H9 (cell line): ENCODE results near the gene HOGA1. TPM values are rescaled to one million over a fixed set of nuclear protein-coding genes. Genes with fewer than 3 reads are reported as not detected.

Experiments used
- DNase-seq: peaks from one replicate; pipeline ENCODE4 v3.0.0-alpha.2; 2017
- H2AFZ ChIP-seq: one replicate; pipeline ENCODE4 v1.6.1; 2013; ENCODE audit warnings: mild to moderate bottlenecking, low read length, control low read depth, moderate library complexity
- H2AK5ac ChIP-seq: 2 replicates; pipeline ENCODE4 v1.6.1; 2013; ENCODE audit warnings: low read length, control low read depth, mixed read lengths; ENCODE audit not compliant: insufficient read length
- H2BK120ac ChIP-seq: one replicate; pipeline ENCODE4 v1.6.1; 2013; ENCODE audit warnings: low read depth, mild to moderate bottlenecking, low read length, control low read depth, inconsistent platforms; ENCODE audit not compliant: poor library complexity, severe bottlenecking
- H2BK12ac ChIP-seq: 2 replicates; pipeline ENCODE4 v1.6.1; 2013; ENCODE audit warnings: low read length, control low read depth, mixed read lengths, low read depth; ENCODE audit not compliant: insufficient read length
- H2BK15ac ChIP-seq: 2 replicates; pipeline ENCODE4 v1.6.1; 2013; ENCODE audit warnings: low read depth, low read length, control low read depth
- H2BK20ac ChIP-seq: one replicate; pipeline ENCODE4 v1.6.1; 2013; ENCODE audit warnings: low read depth, mild to moderate bottlenecking, low read length, control low read depth, inconsistent platforms; ENCODE audit not compliant: poor library complexity, severe bottlenecking
- H2BK5ac ChIP-seq: 2 replicates; pipeline ENCODE4 v1.6.1; 2013; ENCODE audit warnings: low read length, control low read depth, mixed read lengths; ENCODE audit not compliant: insufficient read length
- H3K14ac ChIP-seq: 2 replicates; pipeline ENCODE4 v1.6.1; 2013; ENCODE audit warnings: low read length, control low read depth; ENCODE audit not compliant: insufficient read depth
- H3K18ac ChIP-seq: 2 replicates; pipeline ENCODE4 v1.6.1; 2013; ENCODE audit warnings: low read depth, mild to moderate bottlenecking, mixed read lengths, low read length, control low read depth; ENCODE audit not compliant: insufficient read length
- H3K23ac ChIP-seq: 2 replicates; pipeline ENCODE4 v1.6.1; 2013; ENCODE audit warnings: low read length, control low read depth, mixed read lengths, low read depth; ENCODE audit not compliant: insufficient read length
- H3K23me2 ChIP-seq: 2 replicates; pipeline ENCODE4 v1.6.1; 2013; ENCODE audit warnings: low read depth, mild to moderate bottlenecking, mixed read lengths, low read length, control low read depth; ENCODE audit not compliant: insufficient read length, poor library complexity, severe bottlenecking
- H3K27ac ChIP-seq: 2 replicates; pipeline ENCODE4 v1.5.1; 2013; ENCODE audit warnings: low read length, control low read depth, mixed read lengths, low read depth; ENCODE audit not compliant: insufficient read length
- H3K27me3 ChIP-seq: 2 replicates; pipeline ENCODE4 v1.6.1; 2013; ENCODE audit warnings: low read length, control low read depth, inconsistent platforms; ENCODE audit not compliant: insufficient read depth
- H3K4ac ChIP-seq: 2 replicates; pipeline ENCODE4 v1.6.1; 2013; ENCODE audit warnings: low read depth, mild to moderate bottlenecking, control low read depth, inconsistent platforms, low read length, moderate library complexity
- H3K4me1 ChIP-seq: 2 replicates; pipeline ENCODE4 v1.6.1; 2013; ENCODE audit warnings: low read length, control low read depth, inconsistent platforms; ENCODE audit not compliant: insufficient read depth
- H3K4me2 ChIP-seq: 2 replicates; pipeline ENCODE4 v1.6.1; 2013; ENCODE audit warnings: low read length, control low read depth, mixed read lengths; ENCODE audit not compliant: insufficient read length, insufficient read depth
- H3K56ac ChIP-seq: 2 replicates; pipeline ENCODE4 v1.6.1; 2013; ENCODE audit warnings: low read depth, mild to moderate bottlenecking, mixed read lengths, low read length, control low read depth; ENCODE audit not compliant: insufficient read length
- H3K79me1 ChIP-seq: 2 replicates; pipeline ENCODE4 v1.6.1; 2013; ENCODE audit warnings: low read depth, mild to moderate bottlenecking, moderate library complexity, low read length, control low read depth, inconsistent platforms; ENCODE audit not compliant: insufficient read depth, poor library complexity, severe bottlenecking
- H3K79me2 ChIP-seq: 2 replicates; pipeline ENCODE4 v1.6.1; 2013; ENCODE audit warnings: low read length, control low read depth, inconsistent platforms; ENCODE audit not compliant: insufficient read depth
- H3K9ac ChIP-seq: 2 replicates; pipeline ENCODE4 v1.6.1; 2013; ENCODE audit warnings: low read length, control low read depth, mixed read lengths; ENCODE audit not compliant: insufficient read length; ENCODE audit errors: extremely low read depth
- H3K9me3 ChIP-seq: one replicate; pipeline ENCODE4 v1.6.1; 2013; ENCODE audit warnings: low read depth, low read length, inconsistent platforms; ENCODE audit not compliant: control insufficient read depth
- H3T11ph ChIP-seq: one replicate; pipeline ENCODE4 v1.6.1; 2013; ENCODE audit warnings: mild to moderate bottlenecking, low read length, control low read depth, inconsistent platforms
- H4K20me1 ChIP-seq: one replicate; pipeline ENCODE4 v1.6.1; 2013; ENCODE audit not compliant: control insufficient read depth, insufficient read length, insufficient read depth
- H4K5ac ChIP-seq: 2 replicates; pipeline ENCODE4 v1.6.1; 2013; ENCODE audit warnings: low read depth, mild to moderate bottlenecking, mixed read lengths, low read length, control low read depth; ENCODE audit not compliant: insufficient read length
- H4K8ac ChIP-seq: replicated peaks from 2 replicates; pipeline ENCODE4 v1.6.1; 2013; ENCODE audit warnings: low read length, control low read depth, mixed read lengths, low read depth; ENCODE audit not compliant: insufficient read length
- H4K91ac ChIP-seq: 2 replicates; pipeline ENCODE4 v1.6.1; 2013; ENCODE audit warnings: low read depth, mild to moderate bottlenecking, moderate library complexity, mixed read lengths, low read length, control low read depth; ENCODE audit not compliant: insufficient read length
- H3K27ac Mint-ChIP-seq, 3 experiments: 2 replicates in 2 of 3; 3 replicates in 1 of 3; pipeline ENCODE4 v1.8.0; 2020 to 2021; ENCODE audit warnings: mixed read lengths in 3 of 3, mild to moderate bottlenecking in 1 of 3, moderate library complexity in 1 of 3
- H3K27me3 Mint-ChIP-seq: 2 replicates; pipeline ENCODE4 v1.8.0; 2021; ENCODE audit warnings: low read depth, mild to moderate bottlenecking, moderate library complexity, mixed read lengths
- H3K36me3 Mint-ChIP-seq, 3 experiments: 2 replicates in 2 of 3; 3 replicates in 1 of 3; pipeline ENCODE4 v1.8.0; 2020 to 2021; ENCODE audit warnings: low read depth in 3 of 3, mixed read lengths in 3 of 3; ENCODE audit not compliant: insufficient read depth in 1 of 3
- H3K4me1 Mint-ChIP-seq, 2 experiments: 2 replicates each; pipeline ENCODE4 v1.8.0; 2020; ENCODE audit warnings: mixed read lengths in 2 of 2
- H3K4me3 Mint-ChIP-seq, 2 experiments: 2 replicates in 1 of 2; 3 replicates in 1 of 2; pipeline ENCODE4 v1.8.0; 2020 to 2021; ENCODE audit warnings: mild to moderate bottlenecking in 2 of 2, mixed read lengths in 2 of 2, moderate library complexity in 1 of 2
- H3K9me3 Mint-ChIP-seq, 2 experiments: 2 replicates in 1 of 2; 3 replicates in 1 of 2; pipeline ENCODE4 v1.8.0; 2020; ENCODE audit warnings: mild to moderate bottlenecking in 2 of 2, mixed read lengths in 2 of 2, moderate library complexity in 1 of 2
- CTCF ChIP-seq: fragments of 200-600 bp; sonication (generic); conservative IDR thresholded peaks from 3 replicates; pipeline ENCODE4 v1.8.0; 2021; ENCODE audit warnings: antibody characterized with exemption, mild to moderate bottlenecking
- WGBS: extraction: QIAGEN DNeasy Blood & Tissue Kit; methylation state at CpG from one replicate; pipeline ENCODE4 v1.1.7; 2013; ENCODE audit warnings: missing lambda C conversion rate, low lambda C conversion rate, mixed read lengths; ENCODE audit not compliant: insufficient read length; ENCODE audit errors: extremely low coverage; 5-methylcytosine and 5-hydroxymethylcytosine counted together
- total RNA-seq: library from RNA; stranded (reverse); gene quantifications from 2 replicates; pipeline ENCODE4 v1.2.1, GENCODE V29; 2021

HOGA1 gene
- total RNA-seq, 1 experiment from 2014 or later: 0.79 TPM

- no peak overlapping the region for H3T11ph ChIP-seq
- H3K9ac ChIP-seq: no peak overlapping the region
- no peak overlapping the region for H2AFZ ChIP-seq
- no peak for DNase-seq
- H2BK5ac ChIP-seq: no peak overlapping the region
- no peak overlapping the region for H3K27ac Mint-ChIP-seq
- H3K23ac ChIP-seq: no peak overlapping the region
- no peak overlapping the region for H2BK12ac ChIP-seq
- no peak overlapping the region for H4K91ac ChIP-seq
- H3K4me1 Mint-ChIP-seq: no peaks in the 10 kb centered on the region
- no peaks in the 10 kb centered on the region for H3K27me3 ChIP-seq
- H2BK15ac ChIP-seq: no peak overlapping the region
- no peak overlapping the region for H3K18ac ChIP-seq
- no peak for TF ChIP-seq CTCF
- no peaks in the 10 kb centered on the region for H4K20me1 ChIP-seq
- no peak overlapping the region for H3K56ac ChIP-seq
- no peak overlapping the region for H3K4me2 ChIP-seq
- no peak overlapping the region for H4K8ac ChIP-seq
- H3K4me3 Mint-ChIP-seq: no peak overlapping the region
- H2BK20ac ChIP-seq: no peak overlapping the region
- no peaks in the 10 kb centered on the region for H3K23me2 ChIP-seq
- no peaks in the 10 kb centered on the region for H3K27me3 Mint-ChIP-seq
- H3K9me3 ChIP-seq: no peaks in the 10 kb centered on the region
- no peaks in the 10 kb centered on the region for H3K9me3 Mint-ChIP-seq
- H3K4ac ChIP-seq: no peak overlapping the region
- no peak overlapping the region for H2BK120ac ChIP-seq
- 0 out of 7 replicates have a peak, but pooled peaks cover 3 to 5% (median 4%) of the 10 kb centered on the region in 3 experiments for H3K36me3 Mint-ChIP-seq
- H4K5ac ChIP-seq: no peak overlapping the region
- no CpG with 5 or more reads among the region's 4 CpGs for WGBS
- H2AK5ac ChIP-seq: no peak overlapping the region
- H3K79me2 ChIP-seq: no peaks in the 10 kb centered on the region
- H3K27ac ChIP-seq: no peak overlapping the region
- H3K79me1 ChIP-seq: no peaks in the 10 kb centered on the region
- H3K14ac ChIP-seq: no peak overlapping the region
- H3K4me1 ChIP-seq: no peaks in the 10 kb centered on the region
Measured at GRCh38 chr10:97618285-97618684, 34.1 kb downstream of the HOGA1 start.
